Stimulated activated CD8-positive, alpha-beta memory T cell treated with anti-CD3 and anti-CD28 coated beads, Interleukin-4, amount 100 ng/mL, for 24 hours (primary cell): ENCODE data around the gene BOD1L2.

Source experiments
- DNase-seq: peaks from one replicate; pipeline ENCODE4 v3.0.0-alpha.2; 2020; ENCODE audit warnings: low read depth

The BOD1L2 gene

DNA sequence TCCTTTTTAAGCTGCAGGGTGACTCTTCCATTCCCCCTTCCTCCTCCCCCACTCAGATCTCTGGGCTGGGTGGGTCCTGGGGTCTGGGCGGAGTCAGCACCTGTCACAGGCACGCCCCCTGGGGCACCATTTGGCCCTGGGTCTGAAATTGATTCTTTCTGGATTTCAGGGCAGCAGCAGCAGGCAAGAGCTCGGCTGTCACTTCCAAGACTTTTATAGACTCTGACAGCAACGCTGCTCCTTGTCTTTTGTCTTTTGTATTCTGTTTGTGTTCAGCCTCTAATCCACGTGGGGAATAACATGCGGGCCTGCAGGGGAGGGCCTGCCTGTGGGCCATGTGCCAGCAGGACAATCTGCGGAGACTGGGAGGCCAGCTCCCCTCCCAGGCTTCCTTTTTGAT lies 3.9 kb downstream of the BOD1L2 start:
- no peak for DNase-seq

DNA sequence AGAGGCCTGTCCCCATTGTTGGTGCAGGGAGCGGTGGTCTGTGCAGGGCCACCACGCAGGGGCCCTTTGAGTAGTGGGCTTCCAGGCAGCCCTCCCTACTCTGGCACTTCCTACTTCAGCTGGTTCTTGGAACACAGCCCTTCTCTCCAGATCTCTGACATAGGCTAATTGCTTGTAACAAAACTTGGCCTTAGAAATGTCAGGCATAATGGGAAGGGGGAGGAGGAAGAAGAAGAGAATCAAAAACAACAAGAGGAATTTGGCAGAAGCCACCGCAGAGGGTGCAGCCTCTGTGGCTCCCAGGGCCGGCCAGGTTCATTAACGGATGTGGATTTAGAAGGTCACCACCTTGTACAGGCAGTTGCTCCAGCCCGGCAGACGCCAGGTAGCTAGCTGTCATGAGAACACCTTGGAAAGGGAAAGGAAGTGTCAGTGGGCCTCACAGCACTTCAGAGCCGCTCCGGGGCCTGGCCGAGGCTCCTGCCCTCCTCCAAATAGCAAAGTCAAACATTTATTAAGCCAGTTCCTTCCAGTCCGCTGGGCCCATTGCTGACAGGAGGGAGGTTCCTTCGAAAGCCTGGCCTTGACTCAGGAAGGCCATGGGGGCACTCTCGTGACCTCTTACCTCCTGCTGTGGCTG lies 7.4 kb downstream of the BOD1L2 start:
- DNase-seq = no peak

GRCh38 chr18:57164401-57164800 lies 17.5 kb downstream of the BOD1L2 start:
- no peak for DNase-seq

GRCh38 chr18:57167617-57168308 lies 20.9 kb downstream of the BOD1L2 start:
- DNase-seq = no peak

- no peak for DNase-seq
Measured at GRCh38 chr18:57171026-57171425, 24.1 kb downstream of the BOD1L2 start.

DNA sequence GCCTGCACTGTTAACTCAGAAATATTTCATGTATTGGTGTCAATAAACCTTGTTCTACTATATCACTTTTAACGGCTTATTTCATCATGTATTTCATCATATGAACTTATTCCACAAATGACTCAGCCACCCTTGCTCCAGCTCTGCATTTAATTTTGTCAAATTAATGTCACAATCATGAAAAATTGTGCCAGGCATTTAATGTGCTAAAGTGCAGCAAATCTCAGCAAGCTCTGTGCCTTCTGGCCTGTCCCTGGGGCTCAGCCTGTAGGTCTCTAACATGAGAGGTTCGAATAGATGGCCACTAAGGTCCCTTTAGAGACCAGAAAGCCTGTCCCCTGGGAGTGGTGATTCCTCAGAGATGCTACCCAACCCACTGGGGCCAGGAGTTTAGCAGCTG lies 28.6 kb downstream of the BOD1L2 start:
- no peak for DNase-seq

DNA sequence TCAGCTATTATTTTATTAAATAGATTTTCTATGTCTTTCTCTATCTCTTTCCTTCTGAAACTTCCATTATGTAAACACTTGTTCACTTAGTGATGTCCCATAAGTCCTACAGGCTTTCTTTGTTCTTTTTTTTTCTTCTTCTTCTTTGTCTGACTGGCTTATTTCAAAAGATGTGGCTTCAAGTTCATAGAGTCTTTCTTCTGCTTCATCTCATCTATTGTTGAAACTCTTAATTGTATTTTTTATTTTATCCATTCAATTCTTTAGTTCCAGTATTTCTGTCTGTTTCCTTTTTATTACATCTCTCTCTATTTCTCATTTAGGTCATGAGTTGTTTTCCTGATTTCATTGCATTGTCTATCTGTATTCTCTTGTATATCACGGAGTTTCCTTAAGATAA lies 38.5 kb downstream of the BOD1L2 start:
- no peak for DNase-seq

GRCh38 chr18:57188851-57189557 lies 42.1 kb downstream of the BOD1L2 start:
- DNase-seq = no peak

DNA sequence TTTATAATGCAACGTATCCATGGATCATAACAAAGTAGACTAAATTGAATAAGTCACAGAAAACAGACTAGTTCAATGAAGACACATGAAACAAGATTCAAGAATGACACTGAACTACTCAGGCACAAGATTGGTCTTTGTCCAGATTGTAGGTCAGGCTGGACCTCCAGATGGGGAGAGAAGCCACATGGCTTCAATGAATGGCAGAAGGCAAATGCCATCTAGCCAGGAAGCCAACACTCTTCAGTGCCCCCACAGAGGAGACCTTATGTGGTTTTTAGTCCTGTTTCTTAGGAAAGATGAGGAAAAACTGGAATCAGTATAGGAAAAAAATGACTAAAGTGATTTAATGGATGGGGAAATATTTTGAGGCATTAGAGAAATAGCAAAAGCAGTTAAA lies 43.1 kb downstream of the BOD1L2 start:
- no peak for DNase-seq

- no peak for DNase-seq
Measured at GRCh38 chr18:57194070-57194469, 47.2 kb downstream of the BOD1L2 start.

DNA sequence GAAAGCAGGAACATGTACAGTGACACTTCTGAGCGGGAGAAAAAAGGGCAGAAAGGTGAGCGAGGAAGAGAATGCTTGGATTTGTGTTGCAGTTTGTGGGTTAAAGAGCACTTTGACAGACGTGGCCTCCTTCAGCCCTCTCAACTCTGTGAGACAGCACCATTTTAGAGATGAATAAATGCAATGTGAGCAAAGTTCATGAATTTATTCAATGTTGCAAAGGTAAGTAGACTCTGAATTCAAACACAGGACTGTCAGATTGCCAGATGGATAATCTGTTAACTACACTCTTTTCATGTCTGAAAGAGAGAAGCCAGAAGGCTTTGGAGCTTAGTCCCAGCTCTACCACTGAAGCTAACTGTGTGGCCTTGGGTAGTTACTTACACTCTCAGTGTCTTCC lies 47.7 kb downstream of the BOD1L2 start:
- DNase-seq = no peak

DNA sequence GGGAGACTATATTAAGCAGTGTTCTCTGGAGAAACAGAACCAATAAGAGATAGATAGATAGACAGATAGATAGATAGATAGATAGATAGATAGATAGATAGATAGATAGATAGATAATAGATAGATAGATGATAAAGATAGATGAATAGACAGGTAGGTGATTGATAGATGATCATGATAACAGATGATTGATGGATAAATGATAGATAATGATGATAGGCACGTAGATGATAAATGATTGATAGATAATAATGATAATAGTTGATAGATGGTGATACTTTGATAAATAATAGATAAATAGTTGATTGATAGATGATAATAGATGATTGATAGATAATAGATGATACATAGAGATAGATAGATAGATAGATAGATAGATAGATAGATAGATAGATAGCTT lies 48.5 kb downstream of the BOD1L2 start:
- DNase-seq = no peak

- no peak for DNase-seq
Measured at GRCh38 chr18:57197261-57197660, 50.4 kb downstream of the BOD1L2 start.

DNA sequence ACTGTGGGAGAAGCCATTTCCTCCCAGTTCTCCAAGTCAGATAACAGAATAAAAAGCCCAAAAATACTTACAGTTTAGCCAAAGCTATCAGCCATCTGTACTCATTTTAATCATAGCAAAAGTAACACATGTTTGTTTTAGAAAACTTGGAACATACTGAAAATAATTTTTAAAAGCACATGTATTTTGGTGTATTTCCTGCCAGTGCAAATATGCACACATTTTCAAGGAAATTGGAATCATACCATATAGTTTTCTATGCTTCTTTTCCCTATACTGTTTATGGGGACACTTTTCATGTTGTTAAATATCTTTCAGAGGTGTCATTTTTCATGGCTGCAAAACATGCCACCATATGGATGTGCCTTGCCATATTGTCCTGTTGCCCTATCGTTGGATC lies 51.2 kb downstream of the BOD1L2 start:
- no peak for DNase-seq
